Measurements from ENCODE around the gene MAPK8IP1.

- no peak for TF ChIP-seq CTCF (IDR thresholded peaks at IDR 0.05)
- TF ChIP-seq EP300 (IDR thresholded peaks at IDR 0.05): no peak
Observed at GRCh38 chr11:45905095-45905494, 19.6 kb downstream of the MAPK8IP1 start.

All from gastroesophageal sphincter (tissue), 3 donors.